ENCODE results near the gene PPRC1.

The PPRC1 gene

DNA sequence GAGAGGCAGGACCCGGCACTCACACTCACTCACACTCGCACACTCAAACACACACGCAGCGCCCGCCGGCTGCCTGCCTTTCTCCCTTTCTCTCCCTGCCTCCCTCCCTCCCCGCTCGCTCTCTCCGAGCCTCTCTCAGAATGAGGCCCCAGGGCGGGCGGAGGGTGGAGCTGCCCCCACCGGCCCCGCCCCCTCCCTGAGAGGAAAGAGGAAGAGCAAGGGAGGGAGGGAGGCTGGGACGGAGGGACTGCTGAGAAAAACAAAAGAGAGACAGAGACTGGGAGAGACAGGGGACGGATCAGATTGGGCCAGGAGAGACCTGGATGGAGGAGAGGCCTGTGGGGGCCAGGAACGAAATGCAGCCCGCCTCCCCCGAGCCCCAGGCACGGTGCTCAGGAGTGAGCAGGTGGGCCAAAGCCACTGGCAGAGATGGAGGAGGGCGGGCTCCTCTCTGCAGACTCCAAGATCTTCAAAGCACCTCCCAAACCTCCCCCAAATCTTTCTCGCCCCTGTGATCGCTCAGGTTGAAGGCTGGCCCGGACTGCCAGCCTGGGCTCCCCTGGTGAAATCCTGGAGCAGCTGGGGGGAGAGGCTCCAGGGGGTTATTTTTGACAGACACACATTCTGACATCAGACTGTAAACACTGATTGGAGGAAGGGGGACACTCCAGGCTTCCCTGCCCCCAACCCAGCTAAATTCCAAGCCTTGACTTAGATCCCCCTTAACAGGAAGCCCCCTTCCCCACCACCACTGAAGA is 17.8 kb upstream of the PPRC1 start:
- Histone ChIP-seq H3K9me2 (replicated peaks; ENCODE audit: insufficient read depth, low read length) (no peaks in the 10 kb centered on the region), H4K20me1 (ENCODE audit: insufficient read depth, low read length) (no peaks in the 10 kb centered on the region), H3K9me3 (replicated peaks; ENCODE audit: insufficient read depth, low read length) (no peaks in the 10 kb centered on the region), H2AFZ (ENCODE audit: low read length) (peak overlapping the region; percentile 77), H3K27me3 (replicated peaks; ENCODE audit: insufficient read depth, low read length) (no peaks in the 10 kb centered on the region), H3K79me2 (ENCODE audit: low read length) (peaks cover 76% of the 10 kb centered on the region), H3F3A (ENCODE audit: insufficient read depth, low read length) (peaks cover 7% of the 10 kb centered on the region; the same call in 1 of the 2 replicates), H3K4me1 (ENCODE audit: low read length) (peaks cover 38% of the 10 kb centered on the region), H3K4me3 (ENCODE audit: low read length) (peak overlapping the region; percentile 65), H3K9ac (ENCODE audit: low read length) (peak overlapping the region; percentile 70), H3K4me2 (ENCODE audit: low read depth, low read length) (peak overlapping the region; percentile 92), H3K27ac (ENCODE audit: low read length) (peak overlapping the region; percentile 49; the same call in 1 of the 2 replicates), H3K36me3 (replicated peaks; ENCODE audit: insufficient read depth, low read length) (peaks cover 3% of the 10 kb centered on the region; the same call in 1 of the 2 replicates)
- TF ChIP-seq CTCF (IDR thresholded peaks at IDR 0.05; ENCODE audit: low read length) (no peak), EZH2 (optimal IDR thresholded peaks at IDR 0.05; ENCODE audit: low read depth, low read length) (no peak), EZH2phosphoT487 (IDR thresholded peaks at IDR 0.05; ENCODE audit: low read length) (no peak)
- peak; percentile 83 for DNase-seq

GRCh38 chr10:102115775-102116174 is 17.1 kb upstream of the PPRC1 start:
- Histone ChIP-seq H3K36me3 (replicated peaks; ENCODE audit: insufficient read depth, low read length) (no peaks in the 10 kb centered on the region), H4K20me1 (ENCODE audit: insufficient read depth, low read length) (no peaks in the 10 kb centered on the region), H3K27ac (ENCODE audit: low read length) (no peak overlapping the region), H3K4me1 (ENCODE audit: low read length) (peaks cover 38% of the 10 kb centered on the region), H3F3A (ENCODE audit: insufficient read depth, low read length) (peaks cover 7% of the 10 kb centered on the region; the same call in 1 of the 2 replicates), H3K9ac (ENCODE audit: low read length) (no peak overlapping the region; the same call in 1 of the 2 replicates), H3K9me2 (replicated peaks; ENCODE audit: insufficient read depth, low read length) (no peaks in the 10 kb centered on the region), H3K27me3 (replicated peaks; ENCODE audit: insufficient read depth, low read length) (no peaks in the 10 kb centered on the region), H3K4me2 (ENCODE audit: low read depth, low read length) (peak overlapping the region; percentile 92; the same call in 1 of the 2 replicates), H3K9me3 (replicated peaks; ENCODE audit: insufficient read depth, low read length) (no peaks in the 10 kb centered on the region), H2AFZ (ENCODE audit: low read length) (no peak overlapping the region), H3K79me2 (ENCODE audit: low read length) (peaks cover 74% of the 10 kb centered on the region), H3K4me3 (ENCODE audit: low read length) (no peak overlapping the region)
- no peak for DNase-seq
- TF ChIP-seq EZH2 (optimal IDR thresholded peaks at IDR 0.05; ENCODE audit: low read depth, low read length) (no peak), CTCF (IDR thresholded peaks at IDR 0.05; ENCODE audit: low read length) (no peak), EZH2phosphoT487 (IDR thresholded peaks at IDR 0.05; ENCODE audit: low read length) (no peak)

DNA sequence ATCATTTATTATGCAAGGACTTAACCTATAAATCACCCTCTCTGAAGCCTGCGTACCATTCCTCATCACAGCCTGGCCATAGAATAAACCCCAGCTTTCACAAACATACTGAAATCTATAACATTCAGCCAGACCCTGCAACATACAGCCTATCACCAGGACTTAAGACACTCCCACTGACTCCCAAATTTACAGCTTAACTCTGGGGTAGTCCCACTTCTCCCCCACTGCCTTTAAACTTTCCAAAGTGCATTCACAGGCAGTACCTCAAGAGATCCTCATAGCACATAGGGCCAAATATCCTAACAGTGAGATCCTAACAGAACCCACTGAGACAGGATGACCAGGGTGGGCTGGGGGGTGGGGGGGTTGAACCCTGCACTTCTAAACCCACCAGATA is 16.2 kb upstream of the PPRC1 start:
- Histone ChIP-seq H3K9ac (ENCODE audit: low read length) (no peak overlapping the region), H3K9me3 (replicated peaks; ENCODE audit: insufficient read depth, low read length) (no peaks in the 10 kb centered on the region), H3K4me1 (ENCODE audit: low read length) (peaks cover 44% of the 10 kb centered on the region), H3F3A (ENCODE audit: insufficient read depth, low read length) (peaks cover 7% of the 10 kb centered on the region; the same call in 1 of the 2 replicates), H3K36me3 (replicated peaks; ENCODE audit: insufficient read depth, low read length) (no peaks in the 10 kb centered on the region), H2AFZ (ENCODE audit: low read length) (no peak overlapping the region), H4K20me1 (ENCODE audit: insufficient read depth, low read length) (no peaks in the 10 kb centered on the region), H3K4me2 (ENCODE audit: low read depth, low read length) (no peak overlapping the region), H3K79me2 (ENCODE audit: low read length) (peaks cover 74% of the 10 kb centered on the region), H3K9me2 (replicated peaks; ENCODE audit: insufficient read depth, low read length) (no peaks in the 10 kb centered on the region), H3K27me3 (replicated peaks; ENCODE audit: insufficient read depth, low read length) (no peaks in the 10 kb centered on the region), H3K4me3 (ENCODE audit: low read length) (no peak overlapping the region), H3K27ac (ENCODE audit: low read length) (no peak overlapping the region)
- no peak for DNase-seq
- TF ChIP-seq EZH2 (optimal IDR thresholded peaks at IDR 0.05; ENCODE audit: low read depth, low read length) (no peak), CTCF (IDR thresholded peaks at IDR 0.05; ENCODE audit: low read length) (no peak), EZH2phosphoT487 (IDR thresholded peaks at IDR 0.05; ENCODE audit: low read length) (no peak)

Measured in MM.1S (cell line).